NOMO-1 treated with DMSO at 0.1 percent for 48 hours (cell line): ENCODE measurements around the gene FRMD4B.
"Not testable (repeated sequence)": the region's sequence is repeated elsewhere in the genome, so short reads cannot be mapped to it uniquely, and the experiment has no call there.

Experiments used
- DNase-seq: peaks from one replicate; lab custom pipeline; 2025; ENCODE audit not compliant: unreplicated experiment; lab: John Stamatoyannopoulos, UW

FRMD4B gene

DNA sequence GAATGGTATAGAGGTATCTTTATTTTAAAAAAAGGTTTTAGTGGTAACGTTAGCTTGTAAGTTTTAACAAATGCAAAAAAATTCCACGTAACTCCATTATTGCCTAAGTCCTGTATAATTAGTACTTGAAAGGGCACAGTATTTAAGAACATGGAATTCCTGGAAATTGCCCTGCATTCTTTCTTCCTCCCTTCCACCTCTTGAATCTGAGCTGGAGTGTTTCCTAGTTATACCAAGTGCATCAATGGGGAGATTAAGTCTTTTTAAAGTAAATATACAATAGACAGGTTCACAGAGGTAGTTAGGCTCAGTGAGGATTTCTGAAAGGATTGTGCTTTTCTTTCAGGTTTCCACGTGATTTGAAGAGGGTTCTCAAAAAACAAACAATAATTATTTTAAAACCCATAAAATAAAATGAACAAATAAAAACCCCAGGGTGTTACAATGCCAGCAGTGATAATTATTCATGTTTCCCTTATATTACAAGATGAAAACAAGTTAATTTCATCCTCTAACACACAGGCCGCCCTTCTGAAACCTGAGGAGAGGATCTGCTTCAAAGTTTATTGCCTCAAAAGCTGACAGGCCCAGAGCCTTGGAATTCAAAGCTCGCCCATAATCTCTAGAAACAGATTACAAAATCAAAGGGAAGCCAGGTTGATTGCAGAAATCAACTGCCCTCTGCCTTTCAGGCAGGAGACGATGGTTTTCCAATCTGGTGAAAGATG is 134.6 kb downstream of the FRMD4B start:
- DNase-seq = no peak

DNA sequence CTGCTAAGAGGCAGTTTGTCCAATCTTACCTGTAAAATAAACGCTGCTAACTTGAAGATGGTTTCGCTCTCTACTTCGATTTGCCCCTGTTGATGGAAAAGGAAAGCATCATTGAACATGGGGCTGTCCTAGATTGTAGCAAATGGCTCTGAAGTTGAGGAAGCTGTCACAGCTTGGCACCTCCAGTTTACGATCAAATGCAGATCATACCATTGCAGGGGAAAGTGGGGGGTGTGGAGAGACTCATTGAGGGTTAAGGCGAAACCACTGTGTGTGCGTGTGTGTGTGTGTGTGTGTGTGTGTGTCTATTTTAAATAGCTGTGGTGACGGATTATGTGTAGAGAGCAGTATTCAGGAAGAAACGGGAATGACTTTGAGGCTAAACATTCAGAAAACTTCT is 135.9 kb downstream of the FRMD4B start:
- DNase-seq = no peak

DNA sequence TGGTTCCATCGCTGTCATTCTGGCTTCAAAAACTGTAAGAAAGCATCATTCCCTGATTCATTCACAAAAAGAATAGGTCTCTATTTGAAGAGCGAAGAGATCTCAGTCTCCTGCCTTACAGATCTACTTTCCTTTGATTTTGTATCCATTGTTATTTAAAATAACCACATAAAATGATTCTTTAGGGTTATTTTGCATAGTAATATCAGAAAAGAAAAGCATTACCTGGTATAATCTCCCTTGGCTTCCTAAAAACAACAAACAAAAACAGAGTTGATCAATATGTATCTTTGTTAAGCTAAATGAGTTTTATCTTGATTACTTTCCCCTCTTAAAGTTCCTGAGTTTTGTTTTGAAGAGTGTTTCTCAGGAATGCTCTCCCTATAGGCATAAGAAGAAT is 136.9 kb downstream of the FRMD4B start:
- DNase-seq = no peak

DNA sequence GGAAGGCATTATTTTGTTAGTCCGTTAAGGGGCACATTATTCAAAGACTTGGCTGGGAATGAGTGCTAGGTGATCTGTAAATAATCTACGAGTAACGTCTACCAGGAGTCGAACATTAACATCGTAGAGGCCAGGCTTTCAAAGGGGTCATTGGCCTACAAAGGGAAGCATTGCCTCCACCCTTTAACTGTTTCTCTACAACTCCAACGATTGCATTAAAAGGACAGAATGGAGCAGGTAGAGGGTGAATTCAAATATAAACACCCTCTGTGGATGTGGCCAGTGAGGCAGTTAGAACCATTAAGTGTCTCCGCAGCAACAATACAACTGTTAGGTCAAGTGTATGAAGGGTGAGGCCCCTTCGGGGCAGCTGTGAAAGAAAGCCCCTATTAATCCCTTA is 137.5 kb downstream of the FRMD4B start:
- DNase-seq = no peak

GRCh38 chr3:69246612-69247011 is 139.3 kb downstream of the FRMD4B start:
- no peak for DNase-seq

DNA sequence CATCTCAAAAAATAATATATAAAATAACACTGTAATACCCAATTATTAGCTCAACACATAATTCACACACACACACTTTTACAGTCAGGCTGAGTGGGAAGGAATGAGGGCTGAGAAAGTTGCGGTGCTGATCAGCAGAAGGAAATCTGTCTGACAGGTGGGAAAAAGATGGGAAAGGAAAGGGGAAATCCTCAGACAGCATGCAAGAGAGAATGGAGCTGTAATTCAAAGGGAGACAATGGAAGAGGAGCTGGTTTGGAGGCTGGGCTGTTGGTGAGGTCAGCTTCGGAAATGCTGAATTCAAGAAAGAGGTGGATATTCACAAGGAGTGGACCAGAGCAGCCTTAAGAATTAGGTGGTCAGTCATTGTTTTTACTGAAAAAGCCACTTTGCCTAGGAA is 141.8 kb downstream of the FRMD4B start:
- no peak for DNase-seq

GRCh38 chr3:69241769-69242168 is 144.1 kb downstream of the FRMD4B start:
- DNase-seq = no peak

DNA sequence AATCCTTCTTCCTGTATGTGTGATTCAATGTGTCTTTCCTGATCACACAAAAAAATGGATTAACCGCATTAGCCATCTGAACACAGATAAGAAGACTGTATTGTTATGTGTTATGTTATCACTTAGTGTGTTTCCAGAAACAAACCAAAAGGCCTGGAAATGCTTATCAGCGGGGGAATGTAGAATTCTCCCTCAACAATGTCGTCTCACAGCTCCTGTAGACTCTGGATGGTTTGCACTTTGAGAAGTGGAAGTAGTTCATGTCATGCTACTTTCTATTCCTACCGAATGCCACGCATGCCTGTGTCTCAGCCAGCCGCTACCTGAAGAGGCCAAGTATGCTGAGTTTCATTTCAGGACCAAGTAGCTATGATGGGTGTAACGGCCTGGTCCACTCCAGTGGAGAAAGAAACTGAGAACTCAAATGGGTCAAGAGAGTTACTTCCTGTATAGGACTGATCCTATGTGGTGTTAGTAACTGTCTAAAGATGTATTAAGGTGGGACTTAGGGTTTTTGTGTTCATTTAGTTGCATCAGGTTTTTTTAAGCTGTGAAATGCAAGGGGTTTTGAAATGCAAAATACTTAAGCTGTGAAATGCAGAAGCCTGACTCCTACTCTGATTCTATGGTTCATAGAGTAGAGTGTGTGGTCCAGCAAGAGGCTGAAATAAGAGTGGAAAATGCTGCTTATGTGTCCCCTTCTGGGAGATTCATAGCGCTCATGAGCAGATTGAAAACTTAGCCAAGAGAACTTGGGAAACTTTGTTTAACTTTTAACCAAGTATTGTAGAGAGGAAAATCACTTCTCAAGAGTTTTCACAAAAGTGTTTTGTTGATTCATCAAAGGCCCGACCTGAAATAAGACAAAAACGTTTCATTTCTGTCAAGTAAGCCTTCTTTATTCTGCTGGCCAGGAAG is 145.0 kb downstream of the FRMD4B start:
- DNase-seq = no peak

- no peak for DNase-seq
These were observed 146.8 kb downstream of the FRMD4B start for GRCh38 chr3:69239063-69239462.

DNA sequence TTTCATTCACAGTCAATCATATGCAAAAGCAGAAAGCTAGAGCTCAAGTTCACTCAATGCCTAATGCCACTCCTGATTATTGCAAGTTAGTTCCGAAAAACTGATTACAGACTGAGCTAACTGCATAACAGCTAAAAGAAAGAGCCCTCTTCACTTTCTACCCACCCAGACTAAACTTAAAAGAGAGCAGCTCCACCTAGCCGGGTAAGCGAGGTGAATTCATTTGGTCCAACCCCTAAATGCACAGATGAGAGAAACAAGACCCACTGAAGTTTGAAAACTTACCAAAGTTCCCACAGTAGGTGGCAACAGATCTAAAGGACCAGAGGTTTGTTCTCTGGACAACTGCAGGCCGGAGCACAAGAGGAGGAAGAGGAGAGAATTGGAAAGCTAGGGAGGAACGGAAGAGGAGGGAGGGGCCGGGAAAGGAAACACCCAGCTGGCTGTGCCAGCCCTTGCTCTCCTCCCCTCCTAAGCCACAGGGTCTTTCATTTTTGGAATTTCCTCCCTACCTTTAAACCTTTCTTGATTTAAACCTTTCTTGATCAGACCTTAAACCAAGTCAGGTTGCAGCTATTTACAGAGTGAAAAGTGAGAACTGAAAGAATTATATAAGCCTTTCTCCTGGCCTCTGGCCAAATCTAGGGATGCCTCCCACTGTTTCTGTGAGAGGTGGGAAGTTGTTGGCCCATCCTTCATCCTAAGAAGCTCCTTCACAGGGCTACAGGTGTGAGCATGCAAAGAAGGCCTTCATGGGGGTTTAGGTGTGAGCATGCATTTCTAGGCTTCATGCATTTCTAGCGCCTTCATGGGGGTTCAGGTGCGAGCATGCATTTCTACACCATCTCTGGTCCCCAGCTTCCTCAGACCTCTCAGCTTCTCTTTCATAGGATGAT is 148.8 kb downstream of the FRMD4B start:
- DNase-seq = no peak

DNA sequence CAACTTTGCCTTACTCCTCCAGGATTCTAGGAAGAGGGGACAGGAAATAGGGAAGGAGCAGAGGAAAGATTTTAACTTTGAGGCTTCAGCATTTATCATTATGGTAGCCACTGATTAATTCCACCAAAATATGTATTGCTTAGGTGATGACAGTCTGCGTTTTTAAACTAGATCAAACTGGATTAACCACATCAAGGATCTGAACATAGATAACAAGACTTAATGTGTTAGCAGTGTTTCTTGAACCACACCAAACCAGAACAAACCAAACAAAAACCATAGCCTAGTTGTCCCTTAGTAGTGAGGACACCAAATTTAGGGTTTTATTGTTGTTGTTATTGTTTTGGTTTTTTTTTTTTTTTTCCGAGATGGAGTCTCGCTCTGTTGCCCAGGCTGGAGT is 150.0 kb downstream of the FRMD4B start:
- DNase-seq = no peak

DNA sequence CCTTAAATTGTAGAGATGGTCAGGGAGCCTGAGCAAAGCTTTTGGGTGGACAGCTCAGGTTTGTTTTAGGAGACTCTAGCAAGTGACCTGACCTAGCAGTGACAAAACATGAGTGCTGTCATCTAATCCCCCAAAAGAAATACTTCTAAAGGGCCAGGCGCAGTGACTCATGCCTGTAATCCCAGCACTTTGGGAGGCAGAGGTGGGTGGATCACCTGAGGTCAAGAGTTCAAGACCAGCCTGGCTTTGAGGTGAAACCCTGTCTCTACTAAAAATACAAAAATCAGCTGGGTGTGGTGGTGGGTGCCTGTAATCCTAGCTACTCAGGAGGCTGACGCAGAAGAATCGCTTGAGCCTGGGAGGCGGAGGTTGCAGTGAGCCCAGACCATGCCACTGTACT is 150.7 kb downstream of the FRMD4B start:
- not testable (repeated sequence) for DNase-seq

DNA sequence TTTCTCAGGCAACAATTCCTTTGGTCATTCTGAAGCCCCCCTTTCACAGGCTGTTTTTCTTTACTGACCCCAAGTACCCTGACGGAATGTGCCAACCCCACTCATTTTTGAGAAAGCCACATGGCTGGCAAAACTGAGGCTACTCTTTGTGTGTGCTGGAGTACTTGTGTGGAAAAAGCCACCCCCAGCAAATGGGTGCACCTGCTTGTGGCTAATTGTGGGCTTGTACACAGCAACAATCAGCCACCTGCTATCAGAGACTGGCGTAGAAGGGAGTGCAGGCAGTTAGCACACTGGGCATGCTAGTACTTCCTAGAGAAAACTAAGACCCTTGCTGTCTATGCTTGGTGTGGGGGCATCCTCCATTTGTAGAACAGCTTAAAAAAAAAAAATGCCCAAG is 153.4 kb downstream of the FRMD4B start:
- no peak for DNase-seq

GRCh38 chr3:69231929-69232440 is 153.9 kb downstream of the FRMD4B start:
- DNase-seq = no peak

DNA sequence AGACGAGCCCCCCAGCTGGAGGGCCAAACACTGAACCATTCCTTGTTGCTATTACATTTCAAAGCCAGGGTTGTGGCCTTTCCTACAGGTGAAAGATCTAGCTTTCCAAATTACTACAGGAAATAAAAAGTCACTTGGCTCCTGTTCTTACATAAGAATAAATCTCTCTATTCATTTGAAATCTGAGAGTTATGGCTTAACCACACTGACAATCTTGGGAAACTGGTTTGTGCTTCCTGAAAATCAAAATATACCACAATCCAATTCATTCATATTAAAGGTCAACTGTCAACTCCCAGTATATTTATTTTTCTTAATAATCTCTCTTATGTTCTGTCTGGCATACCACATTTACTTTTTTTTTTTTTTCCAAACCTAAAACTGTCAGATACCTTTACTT is 159.8 kb downstream of the FRMD4B start:
- DNase-seq = no peak

DNA sequence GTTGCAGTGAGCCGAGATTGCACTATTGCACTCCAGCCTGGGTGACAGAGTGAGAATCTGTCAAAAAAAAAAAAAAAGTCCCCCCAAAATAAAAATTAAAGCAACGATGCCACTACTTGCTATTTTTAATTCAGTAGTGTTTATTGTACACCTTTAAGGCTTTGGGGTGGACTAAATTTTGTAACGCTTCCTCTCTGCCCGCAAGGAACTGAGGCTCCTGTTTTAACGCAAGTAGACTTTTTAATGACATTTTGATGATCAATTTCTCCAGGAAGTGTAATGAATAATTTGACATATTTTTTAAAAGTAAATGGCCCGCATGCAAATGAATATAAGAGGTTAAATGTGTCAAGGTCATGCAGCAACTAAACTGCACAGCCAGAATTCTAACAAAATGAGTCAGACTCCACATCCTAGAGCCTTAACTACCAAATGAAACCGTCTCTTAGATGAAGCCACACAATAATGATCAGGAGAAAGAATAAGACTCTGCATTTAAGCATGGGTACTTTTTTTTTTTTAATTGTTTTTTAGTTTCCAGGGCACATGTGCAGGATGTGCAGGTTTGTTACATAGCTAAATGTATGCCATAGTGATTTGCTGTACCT is 166.7 kb downstream of the FRMD4B start:
- DNase-seq = no peak

GRCh38 chr3:69218079-69218478 is 167.8 kb downstream of the FRMD4B start:
- DNase-seq = no peak

DNA sequence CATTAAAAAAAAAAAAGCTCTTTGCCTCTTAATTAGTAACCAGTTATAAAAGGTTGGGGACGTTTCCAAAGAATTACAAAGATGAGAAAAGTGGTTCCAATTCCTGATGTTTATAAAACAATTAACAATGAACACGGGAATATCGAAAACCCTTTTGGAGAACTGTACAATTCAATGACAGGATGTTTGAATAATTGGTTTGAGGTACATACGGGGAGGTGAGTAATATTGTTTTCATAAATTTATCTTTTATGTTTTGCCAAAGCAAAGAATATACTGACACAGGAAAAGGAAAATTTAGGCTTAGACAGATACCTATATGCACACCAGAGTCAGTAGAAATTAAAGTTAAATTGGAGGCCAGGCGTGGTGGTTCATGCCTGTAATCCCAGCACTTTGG is 168.9 kb downstream of the FRMD4B start:
- no peak for DNase-seq

GRCh38 chr3:69214241-69214640 is 171.6 kb downstream of the FRMD4B start:
- DNase-seq = no peak

GRCh38 chr3:69212411-69213160 is 173.3 kb downstream of the FRMD4B start:
- peak; percentile 96 for DNase-seq
